Mesodermal cell (in vitro differentiated cells): ENCODE measurements around the gene VRK2.

Source experiments
- H3K27ac ChIP-seq: 2 replicates; pipeline ENCODE4 v1.7.0; 2013; ENCODE audit warnings: mild to moderate bottlenecking, low read depth, low read length, moderate library complexity; ENCODE audit not compliant: severe bottlenecking
- H3K36me3 ChIP-seq: 2 replicates; pipeline ENCODE4 v1.7.1; 2013; ENCODE audit warnings: mild to moderate bottlenecking, low read length, moderate library complexity; ENCODE audit not compliant: control insufficient read depth, insufficient read depth
- H3K4me1 ChIP-seq: one replicate; pipeline ENCODE4 v1.7.1; 2013; ENCODE audit warnings: mild to moderate bottlenecking, low read length; ENCODE audit not compliant: insufficient read depth, control insufficient read depth, poor library complexity, severe bottlenecking
- H3K4me3 ChIP-seq: 2 replicates; pipeline ENCODE4 v1.7.0; 2013; ENCODE audit warnings: low read length, control low read depth, mild to moderate bottlenecking; ENCODE audit not compliant: insufficient read depth, poor library complexity, severe bottlenecking; ENCODE audit errors: extremely low read depth
- H3K9me3 ChIP-seq: 2 replicates; pipeline ENCODE4 v1.7.1; 2013; ENCODE audit warnings: mild to moderate bottlenecking, low read length, moderate library complexity; ENCODE audit not compliant: control insufficient read depth
- WGBS, 2 experiments: methylation state at CpG; one replicate each; pipeline ENCODE4 v1.1.5; 2013; ENCODE audit warnings: missing lambda C conversion rate in 2 of 2; ENCODE audit not compliant: insufficient coverage in 2 of 2; 5-methylcytosine and 5-hydroxymethylcytosine counted together

Gene VRK2

DNA sequence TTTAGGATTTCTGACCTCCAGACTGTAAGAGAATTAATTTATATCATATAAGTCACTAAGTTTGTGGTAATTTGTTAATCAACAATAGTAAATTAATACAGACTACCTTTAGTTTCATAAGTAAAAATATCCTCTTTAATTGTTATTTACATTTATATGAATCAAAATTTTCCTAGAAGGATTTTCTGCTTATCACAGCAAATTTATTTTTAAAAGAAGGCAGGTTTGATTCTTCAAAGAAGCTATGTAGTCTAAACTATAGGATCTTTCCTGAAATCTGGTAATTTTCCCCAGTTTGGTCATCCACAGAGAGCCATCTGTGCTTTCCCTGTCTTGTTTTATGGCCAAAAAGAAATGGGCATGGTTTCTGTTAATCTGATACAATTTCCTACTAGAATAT lies 13.1 kb upstream of the VRK2 start:
- no peak overlapping the region for H3K4me3 ChIP-seq
- no peak overlapping the region for H3K27ac ChIP-seq
- H3K9me3 ChIP-seq, result no peaks in the 10 kb centered on the region
- H3K4me1 ChIP-seq, result no peaks in the 10 kb centered on the region
- no peaks in the 10 kb centered on the region for H3K36me3 ChIP-seq

DNA sequence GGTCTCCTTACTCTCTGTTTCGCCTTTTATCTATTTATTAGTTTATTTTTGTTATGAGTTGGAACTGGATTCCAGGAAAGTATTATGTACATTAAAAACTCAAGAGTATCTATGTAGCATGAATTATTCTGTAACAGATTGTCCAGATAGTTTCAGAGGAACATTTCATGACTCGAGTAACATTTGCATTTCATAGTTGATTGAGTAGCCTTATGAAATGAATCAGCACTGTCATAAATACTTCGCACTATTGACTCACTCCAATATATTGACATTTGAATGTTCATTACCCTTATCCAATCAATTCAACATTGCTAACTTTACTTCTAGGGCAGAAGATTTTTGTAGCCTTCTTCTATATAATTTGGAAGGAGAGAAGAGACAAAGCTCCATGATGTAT lies 11.3 kb upstream of the VRK2 start:
- Histone ChIP-seq H3K4me1 (no peaks in the 10 kb centered on the region), H3K9me3 (no peaks in the 10 kb centered on the region), H3K36me3 (no peaks in the 10 kb centered on the region), H3K4me3 (no peak overlapping the region), H3K27ac (no peak overlapping the region)
- WGBS, 2 experiments, result 83% methylated on average over 1 of the region's 3 CpGs; no CpG with 5 or more reads in 1 of the 2 experiments

DNA sequence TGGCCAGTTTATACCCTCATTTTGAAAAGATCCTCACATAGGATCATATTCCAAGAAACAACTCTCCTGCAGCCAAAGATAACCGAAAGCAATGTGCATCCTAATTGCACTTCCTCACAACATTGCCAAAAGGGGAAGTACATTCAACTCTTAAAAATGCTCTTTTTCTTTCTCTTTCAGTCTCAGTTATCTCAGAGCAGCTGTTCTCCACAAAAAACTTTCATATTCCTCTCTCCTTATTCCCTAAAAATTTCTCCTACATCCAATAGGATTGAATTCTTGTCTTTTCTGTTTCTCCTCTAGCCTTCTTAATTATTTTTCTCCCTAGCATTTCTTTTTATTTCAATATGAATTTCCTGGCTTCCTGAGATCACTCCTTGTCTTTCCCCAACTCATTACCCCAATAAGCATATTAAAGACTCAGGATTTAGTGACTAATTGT lies 7.4 kb upstream of the VRK2 start:
- H3K4me1 ChIP-seq, result no peaks in the 10 kb centered on the region
- H3K9me3 ChIP-seq, result no peaks in the 10 kb centered on the region
- WGBS, 2 experiments, result 67 to 92% methylated on average over 1 of the region's 1 CpG
- no peaks in the 10 kb centered on the region for H3K36me3 ChIP-seq
- no peak overlapping the region for H3K27ac ChIP-seq
- H3K4me3 ChIP-seq, result no peak overlapping the region

DNA sequence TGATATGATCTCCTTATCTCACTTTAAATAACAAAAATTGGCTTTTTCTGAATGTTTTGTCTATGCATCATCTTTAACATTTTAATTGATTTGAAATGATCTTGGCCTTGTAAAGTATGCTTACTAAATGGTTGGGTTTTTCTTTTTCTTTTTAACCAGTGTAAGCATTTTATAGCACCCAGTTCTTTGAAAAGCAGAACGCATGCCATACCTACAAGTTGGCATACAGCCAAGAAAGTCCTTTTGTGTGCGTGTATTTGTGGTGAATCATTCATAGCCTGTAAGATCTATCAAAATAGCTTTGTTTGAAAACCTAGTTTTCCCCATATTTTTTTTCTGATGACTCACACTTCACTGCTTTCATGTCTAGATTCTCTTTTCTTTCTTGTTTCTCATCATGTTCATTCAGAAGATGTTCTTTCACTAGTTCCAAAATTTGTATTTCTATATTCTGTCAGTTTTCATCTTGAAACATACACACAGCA lies 4.1 kb upstream of the VRK2 start:
- WGBS, 2 experiments, result no CpG with 5 or more reads among the region's 2 CpGs
- Histone ChIP-seq H3K4me3 (no peak overlapping the region), H3K36me3 (no peaks in the 10 kb centered on the region), H3K27ac (no peak overlapping the region), H3K9me3 (no peaks in the 10 kb centered on the region), H3K4me1 (no peaks in the 10 kb centered on the region)

DNA sequence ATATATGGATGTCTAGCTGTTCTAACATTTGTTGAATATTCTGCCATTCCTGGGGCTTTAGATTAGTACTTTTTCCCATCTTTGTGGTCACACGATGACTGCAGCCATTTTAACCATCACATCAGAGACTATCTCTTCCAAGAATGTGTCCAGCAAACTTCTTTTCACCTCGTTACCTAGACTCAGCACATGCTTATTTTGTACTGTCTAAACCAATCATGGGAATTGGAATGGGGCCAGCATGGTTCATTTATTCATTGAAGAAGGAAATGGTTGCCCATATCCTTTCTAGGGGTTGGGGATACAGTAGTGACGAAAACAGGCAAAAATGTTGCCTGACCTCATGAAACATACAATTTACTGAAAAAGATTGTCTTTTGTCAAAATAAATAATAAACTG lies 2.5 kb upstream of the VRK2 start:
- Histone ChIP-seq H3K36me3 (no peaks in the 10 kb centered on the region), H3K27ac (no peak overlapping the region), H3K4me1 (no peaks in the 10 kb centered on the region), H3K9me3 (no peaks in the 10 kb centered on the region), H3K4me3 (no peak overlapping the region)
- WGBS, 2 experiments, result 100% methylated on average over 1 of the region's 3 CpGs; no CpG with 5 or more reads in 1 of the 2 experiments

DNA sequence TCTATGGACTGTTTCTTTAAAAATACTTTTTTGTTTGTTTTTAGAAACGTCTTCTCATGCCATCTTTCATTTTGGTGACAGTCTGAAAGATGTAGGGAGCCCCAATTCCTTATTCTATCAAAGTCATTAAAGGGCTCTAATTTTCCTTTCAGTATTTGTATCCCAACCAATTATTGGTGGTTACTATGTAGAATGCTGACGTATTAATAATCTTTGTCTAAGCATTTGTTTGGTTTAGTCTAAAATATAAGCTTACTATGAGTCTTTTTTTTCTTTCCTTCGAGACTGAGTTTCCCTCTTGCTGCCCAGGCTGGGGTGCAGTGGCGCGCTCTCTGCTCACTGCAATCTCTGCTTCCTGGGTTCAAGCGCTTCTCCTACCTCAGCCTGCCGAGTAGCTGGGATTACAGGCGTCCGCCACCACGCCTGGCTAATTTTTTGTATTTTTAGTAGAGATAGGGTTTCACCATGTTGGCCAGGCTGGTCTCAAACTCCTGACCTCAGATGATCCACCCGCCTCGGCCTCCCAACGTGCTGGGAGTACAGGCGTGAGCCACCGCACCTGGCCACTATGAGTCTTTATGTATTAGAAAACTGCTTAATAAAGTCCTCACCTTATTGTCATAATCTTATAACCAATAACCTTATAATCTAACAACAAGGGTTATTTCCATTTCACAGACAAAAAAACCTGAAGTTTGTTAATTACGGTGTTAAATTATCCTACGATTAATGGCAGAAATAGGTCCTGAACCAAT lies 849 bp upstream of the VRK2 start:
- WGBS, 2 experiments, result 92% methylated on average over 5 to 9 of the region's 17 CpGs
- no peaks in the 10 kb centered on the region for H3K9me3 ChIP-seq
- peak overlapping the region; percentile 66 for H3K4me3 ChIP-seq
- H3K27ac ChIP-seq, result peak overlapping the region; percentile 87
- H3K4me1 ChIP-seq, result no peaks in the 10 kb centered on the region
- no peaks in the 10 kb centered on the region for H3K36me3 ChIP-seq

DNA sequence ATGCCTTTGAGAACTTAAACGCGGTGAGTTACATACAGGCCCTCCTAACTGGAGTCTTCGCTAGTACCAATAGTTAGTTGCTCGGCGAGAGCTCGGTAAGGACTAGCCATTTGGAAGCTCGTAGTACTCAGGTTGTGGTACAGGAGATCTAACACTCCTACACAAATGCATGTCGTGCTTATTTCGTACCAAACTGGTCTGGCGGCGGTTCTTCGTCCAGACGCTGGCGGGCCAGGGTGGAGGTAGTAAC lies 346 bp upstream of the VRK2 start:
- Histone ChIP-seq H3K9me3 (no peaks in the 10 kb centered on the region), H3K4me3 (peak overlapping the region; percentile 66), H3K36me3 (no peaks in the 10 kb centered on the region), H3K4me1 (no peaks in the 10 kb centered on the region), H3K27ac (peak overlapping the region; percentile 87)
- WGBS, 2 experiments, result 6 to 16% methylated on average over 7 to 14 of the region's 14 CpGs

DNA sequence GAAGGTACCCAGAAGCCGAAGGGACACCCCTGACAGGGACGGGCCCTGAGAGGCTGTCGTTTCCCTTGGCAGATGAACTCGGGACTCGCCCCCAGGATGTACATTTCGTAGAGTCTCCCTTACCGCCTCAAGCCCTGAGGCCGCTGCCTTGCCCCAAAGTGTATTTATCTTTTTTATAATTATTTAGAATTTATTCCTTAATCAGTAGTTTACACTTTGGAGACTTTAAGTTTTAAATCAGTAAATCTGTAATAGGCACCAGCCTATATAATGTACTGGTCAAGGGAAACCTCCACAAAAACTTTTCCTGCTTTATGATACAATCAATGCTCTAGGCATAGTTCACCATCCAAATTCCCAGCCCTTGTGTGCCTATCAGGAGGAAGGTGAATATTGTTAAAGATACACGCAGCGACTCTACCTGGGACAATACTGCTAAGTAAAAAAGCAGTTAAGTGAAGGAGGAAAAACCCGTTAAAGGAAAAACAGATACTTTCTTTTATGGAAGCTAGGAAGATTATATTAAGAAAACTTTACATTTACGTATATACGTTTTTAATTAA lies 848 bp downstream of the VRK2 start:
- Histone ChIP-seq H3K4me1 (no peaks in the 10 kb centered on the region), H3K27ac (peak overlapping the region; percentile 87), H3K36me3 (no peaks in the 10 kb centered on the region), H3K9me3 (no peaks in the 10 kb centered on the region), H3K4me3 (peak overlapping the region; percentile 66)
- 0% methylated on average over 4 of the region's 13 CpGs; no CpG with 5 or more reads in 1 of the 2 experiments for whole genome bisulfite sequencing, 2 experiments

DNA sequence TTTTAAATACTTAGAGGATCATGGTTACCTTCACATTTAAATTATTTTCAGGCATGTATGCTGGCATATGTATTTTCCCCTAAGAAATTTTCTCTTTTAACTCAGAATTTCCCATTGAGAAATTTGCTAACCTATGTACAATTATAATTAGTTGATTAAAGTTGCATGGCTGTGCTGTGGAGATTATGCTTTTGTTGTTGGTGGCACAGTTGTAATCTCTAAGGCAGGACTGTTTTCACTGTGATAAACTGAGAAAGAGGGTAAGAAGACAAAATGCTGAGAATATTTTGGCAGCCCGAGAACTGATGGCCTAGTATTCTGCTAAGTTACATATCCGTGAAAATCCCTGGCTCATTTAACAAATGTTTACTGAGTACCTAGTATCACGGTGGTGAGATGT lies 1.4 kb downstream of the VRK2 start:
- 78 to 79% methylated on average over 3 of the region's 3 CpGs for WGBS, 2 experiments
- peak overlapping the region; percentile 12 for H3K4me3 ChIP-seq

DNA sequence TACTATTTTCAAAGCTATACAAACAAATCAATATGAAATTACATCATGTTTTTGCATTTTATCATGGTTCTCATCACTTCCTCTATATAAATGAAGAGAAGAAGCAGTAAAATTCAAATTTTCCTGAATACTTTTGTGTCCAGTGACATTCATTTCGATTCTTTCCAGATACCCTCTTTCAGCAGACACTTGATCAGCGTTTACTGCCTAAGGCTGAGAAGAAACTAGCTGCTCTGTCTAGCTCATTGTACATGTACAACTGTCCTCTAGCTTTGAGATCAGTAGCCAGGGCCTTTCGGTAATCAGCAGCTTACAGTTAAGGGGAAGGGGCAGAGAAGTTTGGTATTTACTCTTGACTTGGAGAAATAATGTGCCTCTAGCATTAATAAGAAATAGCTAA lies 4.8 kb downstream of the VRK2 start:
- 100% methylated on average over 1 of the region's 3 CpGs; no CpG with 5 or more reads in 1 of the 2 experiments for WGBS, 2 experiments
- no peak overlapping the region for H3K27ac ChIP-seq
- H3K9me3 ChIP-seq, result no peaks in the 10 kb centered on the region
- H3K4me1 ChIP-seq, result no peaks in the 10 kb centered on the region
- H3K36me3 ChIP-seq, result no peaks in the 10 kb centered on the region
- H3K4me3 ChIP-seq, result no peak overlapping the region

More for the DNA sequence above, 1.4 kb downstream of the VRK2 start:
- H3K36me3 ChIP-seq, result no peaks in the 10 kb centered on the region
- no peaks in the 10 kb centered on the region for H3K9me3 ChIP-seq
- no peak overlapping the region for H3K27ac ChIP-seq
- no peaks in the 10 kb centered on the region for H3K4me1 ChIP-seq

DNA sequence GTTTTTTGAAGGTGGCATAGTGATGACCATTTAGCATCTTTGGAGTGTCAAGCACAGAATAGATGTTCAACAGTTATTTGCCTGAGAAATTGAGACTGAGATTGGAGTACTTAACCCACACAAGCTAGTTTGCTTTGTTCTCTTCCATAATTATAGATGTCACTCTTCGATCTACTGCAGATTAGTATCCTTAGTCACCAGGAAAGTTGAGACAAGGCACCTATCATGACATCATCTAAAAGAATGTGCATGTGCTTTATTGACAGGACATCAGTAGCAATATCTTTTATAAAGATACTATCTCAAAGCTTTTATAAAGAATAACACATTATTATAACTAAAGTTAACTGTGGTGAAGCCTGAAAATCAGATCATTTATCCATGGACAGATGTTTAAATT lies 6.4 kb downstream of the VRK2 start:
- peaks cover 3% of the 10 kb centered on the region for H3K36me3 ChIP-seq
- no peaks in the 10 kb centered on the region for H3K4me1 ChIP-seq
- no peak overlapping the region for H3K4me3 ChIP-seq
- 100% methylated on average over 1 of the region's 1 CpG; no CpG with 5 or more reads in 1 of the 2 experiments for WGBS, 2 experiments
- no peak overlapping the region for H3K27ac ChIP-seq
- no peaks in the 10 kb centered on the region for H3K9me3 ChIP-seq
